CD14-positive monocyte (primary cell): ENCODE data around the gene RHOG. TPM values are rescaled to one million over a fixed set of nuclear protein-coding genes. Genes with fewer than 3 reads are reported as not detected.

Experiments used
- DNase-seq, 3 donors: peaks; one replicate each; pipeline ENCODE4 v3.0.0-alpha.2; 2011 to 2022
- H2AFZ ChIP-seq: 2 replicates; pipeline ENCODE4 v1.6.0; 2012; ENCODE audit warnings: mild to moderate bottlenecking, low read depth, low read length, inconsistent platforms; ENCODE audit not compliant: insufficient read depth, poor library complexity, severe bottlenecking
- H3K27ac ChIP-seq, 2 donors: 1 replicate in 1 of 2; 2 replicates in 1 of 2; pipeline ENCODE4 v1.5.1; 2012 to 2013; ENCODE audit warnings: low read length in 2 of 2, control low read depth in 1 of 2, inconsistent platforms in 1 of 2, low read depth in 1 of 2, mild to moderate bottlenecking in 1 of 2
- H3K27me3 ChIP-seq, 2 donors: one replicate each; pipeline versions ENCODE4 v1.6.0 to v1.6.1; 2011 to 2013; ENCODE audit warnings: low read length in 2 of 2; ENCODE audit not compliant: control insufficient read depth in 2 of 2, insufficient read depth in 2 of 2
- H3K36me3 ChIP-seq, 2 donors: replicated peaks in 1 of 2; 1 replicate in 1 of 2; 2 replicates in 1 of 2; pipeline versions ENCODE4 v1.5.1 to v1.6.1; 2012 to 2013; ENCODE audit warnings: low read length in 2 of 2, control low read depth in 1 of 2, inconsistent platforms in 1 of 2, mild to moderate bottlenecking in 1 of 2; ENCODE audit not compliant: insufficient read depth in 2 of 2, control insufficient read depth in 1 of 2
- H3K4me1 ChIP-seq, 2 donors: 1 replicate in 1 of 2; 2 replicates in 1 of 2; pipeline versions ENCODE4 v1.5.1 to v1.6.1; 2012 to 2013; ENCODE audit warnings: low read length in 2 of 2, control low read depth in 1 of 2, inconsistent platforms in 1 of 2, mild to moderate bottlenecking in 1 of 2, moderate library complexity in 1 of 2; ENCODE audit not compliant: insufficient read depth in 2 of 2, control insufficient read depth in 1 of 2
- H3K4me2 ChIP-seq: replicated peaks from 2 replicates; pipeline ENCODE3; 2012; ENCODE audit warnings: low read length, moderate library complexity, mild to moderate bottlenecking; ENCODE audit not compliant: poor library complexity, severe bottlenecking; ENCODE audit errors: extremely low read depth
- H3K4me3 ChIP-seq, 3 experiments: fragments of 200-600 bp in 1 of 3; sonication (generic) in 1 of 3; replicated peaks in 1 of 3; 1 replicate in 2 of 3; 2 replicates in 1 of 3; pipeline ENCODE4 v1.5.1; 2011 to 2013; ENCODE audit warnings: low read length in 3 of 3, mild to moderate bottlenecking in 3 of 3, control low read depth in 2 of 3, low read depth in 2 of 3, inconsistent platforms in 1 of 3, moderate library complexity in 1 of 3
- H3K79me2 ChIP-seq: 2 replicates; pipeline ENCODE4 v1.6.0; 2012; ENCODE audit warnings: mild to moderate bottlenecking, control low read depth, inconsistent platforms, low read length, moderate library complexity; ENCODE audit not compliant: insufficient read depth
- H3K9ac ChIP-seq: 2 replicates; pipeline ENCODE4 v1.6.0; 2017; ENCODE audit warnings: low read length, mild to moderate bottlenecking; ENCODE audit not compliant: insufficient read depth, poor library complexity, severe bottlenecking
- H3K9me3 ChIP-seq, 2 donors: replicated peaks in 1 of 2; 1 replicate in 1 of 2; 2 replicates in 1 of 2; pipeline versions ENCODE4 v1.5.1 to v1.6.1; 2012 to 2013; ENCODE audit warnings: low read length in 2 of 2, control low read depth in 1 of 2; ENCODE audit not compliant: control insufficient read depth in 1 of 2, insufficient read depth in 1 of 2
- H4K20me1 ChIP-seq: 2 replicates; pipeline ENCODE4 v1.6.0; 2012; ENCODE audit warnings: mild to moderate bottlenecking, low read length, control low read depth, moderate library complexity; ENCODE audit not compliant: insufficient read depth
- H3K27ac Mint-ChIP-seq, 7 donors: one replicate each; pipeline ENCODE4 v1.8.0; 2020; ENCODE audit warnings: mild to moderate bottlenecking in 7 of 7, mixed read lengths in 7 of 7, moderate library complexity in 6 of 7, inconsistent platforms in 2 of 7
- H3K27me3 Mint-ChIP-seq, 3 donors: one replicate each; pipeline ENCODE4 v1.8.0; 2021 to 2022; ENCODE audit warnings: low read depth in 3 of 3, mild to moderate bottlenecking in 3 of 3, mixed read lengths in 3 of 3, moderate library complexity in 3 of 3, inconsistent platforms in 1 of 3
- H3K36me3 Mint-ChIP-seq, 2 donors: one replicate each; pipeline ENCODE4 v1.8.0; 2020; ENCODE audit warnings: mixed read lengths in 2 of 2, inconsistent platforms in 1 of 2, mild to moderate bottlenecking in 1 of 2
- H3K4me1 Mint-ChIP-seq: one replicate; pipeline ENCODE4 v1.8.0; 2020; ENCODE audit warnings: mild to moderate bottlenecking, mixed read lengths
- H3K4me3 Mint-ChIP-seq, 2 donors: one replicate each; pipeline ENCODE4 v1.8.0; 2020; ENCODE audit warnings: mild to moderate bottlenecking in 2 of 2, mixed read lengths in 2 of 2, moderate library complexity in 1 of 2
- H3K9me3 Mint-ChIP-seq, 7 donors: one replicate each; pipeline ENCODE4 v1.8.0; 2020 to 2022; ENCODE audit warnings: mixed read lengths in 7 of 7, mild to moderate bottlenecking in 6 of 7, moderate library complexity in 6 of 7, inconsistent platforms in 2 of 7
- WGBS: methylation state at CpG from one replicate; pipeline ENCODE4 v1.1.5; 2013; ENCODE audit warnings: missing lambda C conversion rate; ENCODE audit not compliant: insufficient coverage; 5-methylcytosine and 5-hydroxymethylcytosine counted together
- intact Hi-C, 2 donors: fragments of 100-400 bp; cut with micrococcal nuclease; formaldehyde crosslinking; loops; one replicate each; pipeline versions ENCODE4 v1.15.0 to v1.15.1; 2023
- polyA plus RNA-seq, 3 donors: library from polyadenylated mRNA; depleted of rRNA in 1 of 3; unstranded in 2 of 3; stranded (reverse) in 1 of 3; fragments of 300-500 nt in 2 of 3; fragments of >200 nt in 1 of 3; fragmentation: Illumina TruSeq in 2 of 3; gene quantifications; 1 replicate in 2 of 3; 2 replicates in 1 of 3; pipeline ENCODE4 v1.2.3, GENCODE V29; 2012 to 2021
- TF ChIP-seq, protein P1 (sequence below): fragments of 200-600 bp; IDR thresholded peaks from one replicate; pipeline ENCODE4 v1.8.0; 2022; ENCODE audit warnings: antibody characterized with exemption, mild to moderate bottlenecking

RHOG gene
- polyA plus RNA-seq, 3 donors, result 315 to 505 (median 458) TPM

DNA sequence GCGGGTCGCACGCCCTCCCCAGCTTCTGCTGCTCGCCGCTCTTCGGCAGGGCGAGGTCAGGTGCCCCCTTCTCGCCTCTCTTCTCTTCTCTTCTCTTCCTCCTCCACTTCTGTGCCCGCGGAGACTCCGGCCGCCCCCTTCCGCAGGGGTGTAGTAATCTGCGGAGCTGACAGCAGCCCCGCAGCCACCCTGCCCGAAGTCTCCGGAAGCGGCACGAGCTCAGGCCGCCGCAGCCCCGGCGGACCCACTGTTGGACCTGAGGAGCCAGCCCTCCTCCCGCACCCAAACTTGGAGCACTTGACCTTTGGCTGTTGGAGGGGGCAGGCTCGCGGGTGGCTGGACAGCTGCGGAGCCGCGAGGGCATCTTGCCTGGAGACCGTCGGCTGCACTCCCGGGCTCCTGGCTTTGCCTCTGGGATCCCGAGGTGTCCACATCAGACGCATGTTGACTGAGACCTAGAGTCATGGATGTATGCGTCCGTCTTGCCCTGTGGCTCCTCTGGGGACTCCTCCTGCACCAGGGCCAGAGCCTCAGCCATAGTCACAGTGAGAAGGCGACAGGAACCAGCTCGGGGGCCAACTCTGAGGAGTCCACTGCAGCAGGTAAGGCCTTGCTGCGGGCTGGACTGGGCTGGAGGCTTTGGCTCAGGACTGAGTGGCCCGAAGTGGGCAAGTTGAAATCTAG is 15.2 kb upstream of the RHOG start:
- peaks cover 54% of the 10 kb centered on the region for H3K79me2 ChIP-seq
- Mint-ChIP-seq H3K27ac (peak overlapping the region; percentile 94 to 98 (median 96)), H3K9me3 (no peaks in the 10 kb centered on the region), H3K27me3 (peaks cover 0 to 2% (median 0%) of the 10 kb centered on the region in 3 donors), H3K4me3 (peak overlapping the region; percentile 96 to 97), H3K36me3 (peaks cover 8 to 9% of the 10 kb centered on the region in 2 donors), H3K4me1 (peaks cover 64% of the 10 kb centered on the region)
- no peaks in the 10 kb centered on the region for H3K36me3 ChIP-seq
- under 1% methylated on average over 36 of the region's 40 CpGs for WGBS
- H3K4me2 ChIP-seq, result peak overlapping the region; percentile 97
- H3K9ac ChIP-seq, result peak overlapping the region; percentile 84
- no peaks in the 10 kb centered on the region for H3K9me3 ChIP-seq
- H3K4me1 ChIP-seq, result peaks cover 59 to 69% of the 10 kb centered on the region in 2 donors
- peaks cover 53% of the 10 kb centered on the region for H4K20me1 ChIP-seq
- H3K4me3 ChIP-seq, result peak overlapping the region; percentile 65 to 94 (median 87)
- H3K27me3 ChIP-seq, result no peaks in the 10 kb centered on the region
- H3K27ac ChIP-seq, result peak overlapping the region; percentile 94
- peak; percentile 45 to 63 (median 54) for DNase-seq
- intact Hi-C loops, result loop anchor here (2.0 to 5.0 kb wide), 4 partner anchors 17 to 106 kb away; no protein-coding TSS in a partner anchor
- TF ChIP-seq, protein P1, sequence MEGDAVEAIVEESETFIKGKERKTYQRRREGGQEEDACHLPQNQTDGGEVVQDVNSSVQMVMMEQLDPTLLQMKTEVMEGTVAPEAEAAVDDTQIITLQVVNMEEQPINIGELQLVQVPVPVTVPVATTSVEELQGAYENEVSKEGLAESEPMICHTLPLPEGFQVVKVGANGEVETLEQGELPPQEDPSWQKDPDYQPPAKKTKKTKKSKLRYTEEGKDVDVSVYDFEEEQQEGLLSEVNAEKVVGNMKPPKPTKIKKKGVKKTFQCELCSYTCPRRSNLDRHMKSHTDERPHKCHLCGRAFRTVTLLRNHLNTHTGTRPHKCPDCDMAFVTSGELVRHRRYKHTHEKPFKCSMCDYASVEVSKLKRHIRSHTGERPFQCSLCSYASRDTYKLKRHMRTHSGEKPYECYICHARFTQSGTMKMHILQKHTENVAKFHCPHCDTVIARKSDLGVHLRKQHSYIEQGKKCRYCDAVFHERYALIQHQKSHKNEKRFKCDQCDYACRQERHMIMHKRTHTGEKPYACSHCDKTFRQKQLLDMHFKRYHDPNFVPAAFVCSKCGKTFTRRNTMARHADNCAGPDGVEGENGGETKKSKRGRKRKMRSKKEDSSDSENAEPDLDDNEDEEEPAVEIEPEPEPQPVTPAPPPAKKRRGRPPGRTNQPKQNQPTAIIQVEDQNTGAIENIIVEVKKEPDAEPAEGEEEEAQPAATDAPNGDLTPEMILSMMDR, result no peak
- peak overlapping the region; percentile 88 for H2AFZ ChIP-seq

GRCh38 chr11:3854977-3855807 is 14.4 kb upstream of the RHOG start, which contains the start of gene STIM1:
Gene STIM1, plus strand, starts transcription at chr11:3855664. Its CDS starts 607 bp downstream, at chr11:3856271.
- Histone ChIP-seq H3K27ac (peak within 1 kb of the TSS; percentile 94), H3K4me3 (peak within 1 kb of the TSS; percentile 65 to 94 (median 87)), H3K9me3 (no peaks in the 10 kb centered on the region), H3K9ac (peak within 1 kb of the TSS; percentile 84), H3K27me3 (no peaks in the 10 kb centered on the region), H3K79me2 (peaks cover 47% of the 10 kb centered on the region), H2AFZ (peak within 1 kb of the TSS; percentile 88), H3K4me1 (peaks cover 51 to 62% of the 10 kb centered on the region in 2 donors), H3K36me3 (no peaks in the 10 kb centered on the region), H4K20me1 (peaks cover 45% of the 10 kb centered on the region), H3K4me2 (peak within 1 kb of the TSS; percentile 97)
- peaks cover 0 to 2% (median 0%) of the 10 kb centered on the region in 3 donors for H3K27me3 Mint-ChIP-seq
- intact Hi-C loops, result loop anchor here (2.0 to 5.0 kb wide), 4 partner anchors 16 to 107 kb away; no protein-coding TSS in a partner anchor
- peak; percentile 91 to 93 (median 92) for DNase-seq
- TF ChIP-seq, protein P1, result peak; percentile 97
- under 1% methylated on average over 85 of the region's 87 CpGs for WGBS
- H3K27ac Mint-ChIP-seq, result peak within 1 kb of the TSS; percentile 96 to 99 (median 98)
- no peaks in the 10 kb centered on the region for H3K9me3 Mint-ChIP-seq
- H3K4me3 Mint-ChIP-seq, result peak within 1 kb of the TSS; percentile 96 to 97
- peaks cover 57% of the 10 kb centered on the region for H3K4me1 Mint-ChIP-seq
- H3K36me3 Mint-ChIP-seq, result peaks cover 6 to 9% of the 10 kb centered on the region in 2 donors
